T-helper 2 cell treated with Interferon-gamma antibody and Interleukin-4, amounts not matched to agents 5 μg/mL and 100 μg/mL, for 36 hours (primary cell): ENCODE results near the gene OBSCN.
A peak's percentile ranks its signal among the peaks of the same experiment; 100 is the strongest.

Experiments
- DNase-seq: peaks from one replicate; pipeline ENCODE4 v3.0.0; 2021; ENCODE audit warnings: low spot score
- H3K27ac Mint-ChIP-seq: one replicate; pipeline ENCODE4 v1.8.0; 2021; ENCODE audit warnings: mild to moderate bottlenecking, mixed read lengths
- H3K27me3 Mint-ChIP-seq: one replicate; pipeline ENCODE4 v1.8.0; 2021; ENCODE audit warnings: low read depth, mixed read lengths
- H3K36me3 Mint-ChIP-seq: one replicate; pipeline ENCODE4 v1.8.0; 2021; ENCODE audit warnings: low read depth, mixed read lengths
- H3K4me1 Mint-ChIP-seq: one replicate; pipeline ENCODE4 v1.8.0; 2021; ENCODE audit warnings: low read depth, mixed read lengths
- H3K4me3 Mint-ChIP-seq: one replicate; pipeline ENCODE4 v1.8.0; 2022; ENCODE audit warnings: mild to moderate bottlenecking, moderate library complexity, mixed read lengths
- H3K9me3 Mint-ChIP-seq: one replicate; pipeline ENCODE4 v1.8.0; 2021; ENCODE audit warnings: mixed read lengths

Gene OBSCN

DNA sequence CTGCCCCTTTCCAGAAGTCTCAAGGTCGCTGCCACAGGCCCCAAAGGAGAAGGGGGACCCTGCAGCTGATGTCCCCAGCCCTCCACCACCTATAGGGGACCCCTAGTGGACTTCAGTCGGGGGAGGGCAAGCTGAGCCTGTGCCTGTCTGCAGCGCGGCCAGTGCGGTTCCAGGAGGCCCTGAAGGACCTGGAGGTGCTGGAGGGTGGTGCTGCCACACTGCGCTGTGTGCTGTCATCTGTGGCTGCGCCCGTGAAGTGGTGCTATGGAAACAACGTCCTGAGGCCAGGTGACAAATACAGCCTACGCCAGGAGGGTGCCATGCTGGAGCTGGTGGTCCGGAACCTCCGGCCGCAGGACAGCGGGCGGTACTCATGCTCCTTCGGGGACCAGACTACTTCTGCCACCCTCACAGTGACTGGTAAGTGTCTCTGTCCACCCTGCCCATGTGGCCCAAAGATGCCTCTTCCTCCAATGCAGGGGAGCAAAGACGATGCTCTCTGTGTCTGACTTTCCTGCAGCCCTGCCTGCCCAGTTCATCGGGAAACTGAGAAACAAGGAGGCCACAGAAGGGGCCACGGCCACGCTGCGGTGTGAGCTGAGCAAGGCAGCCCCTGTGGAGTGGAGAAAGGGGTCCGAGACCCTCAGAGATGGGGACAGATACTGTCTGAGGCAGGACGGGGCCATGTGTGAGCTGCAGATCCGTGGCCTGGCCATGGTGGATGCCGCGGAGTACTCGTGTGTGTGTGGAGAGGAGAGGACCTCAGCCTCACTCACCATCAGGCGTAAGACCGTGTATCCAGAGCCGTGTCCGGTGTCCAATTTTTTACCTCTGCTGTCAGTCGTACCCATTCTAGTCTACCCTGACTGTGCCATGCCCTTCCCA lies 79.9 kb downstream of the OBSCN start:
- H3K4me1 Mint-ChIP-seq: peaks cover 4% of the 10 kb centered on the region
- H3K36me3 Mint-ChIP-seq: no peaks in the 10 kb centered on the region
- no peaks in the 10 kb centered on the region for H3K27me3 Mint-ChIP-seq
- no peaks in the 10 kb centered on the region for H3K9me3 Mint-ChIP-seq
- H3K4me3 Mint-ChIP-seq: no peak overlapping the region
- DNase-seq: no peak
- H3K27ac Mint-ChIP-seq: no peak overlapping the region

DNA sequence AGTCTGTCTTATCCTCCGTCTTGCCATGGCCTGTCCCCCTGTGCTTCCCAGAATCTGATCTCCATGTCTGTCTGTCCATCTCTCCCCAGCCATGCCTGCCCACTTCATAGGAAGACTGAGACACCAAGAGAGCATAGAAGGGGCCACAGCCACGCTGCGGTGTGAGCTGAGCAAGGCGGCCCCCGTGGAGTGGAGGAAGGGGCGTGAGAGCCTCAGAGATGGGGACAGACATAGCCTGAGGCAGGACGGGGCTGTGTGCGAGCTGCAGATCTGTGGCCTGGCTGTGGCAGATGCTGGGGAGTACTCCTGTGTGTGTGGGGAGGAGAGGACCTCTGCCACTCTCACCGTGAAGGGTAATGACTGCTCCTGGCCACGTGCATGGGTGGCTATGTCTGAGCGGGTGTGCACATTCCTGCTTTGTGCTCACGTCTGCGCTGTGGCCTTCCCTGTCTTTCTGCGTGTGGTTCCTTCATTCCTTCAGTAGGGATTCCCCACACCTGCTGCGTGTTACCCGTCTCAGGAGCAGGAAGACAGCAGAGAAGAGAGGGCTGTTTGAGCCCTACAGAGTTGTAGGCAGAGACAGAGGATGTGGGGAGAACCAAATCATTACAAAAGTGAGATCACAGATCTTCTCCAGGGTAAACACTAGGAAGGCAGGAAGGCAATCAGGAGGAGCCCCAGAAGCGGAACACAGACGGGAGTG lies 80.8 kb downstream of the OBSCN start:
- DNase-seq: no peak
- H3K9me3 Mint-ChIP-seq: no peaks in the 10 kb centered on the region
- H3K4me3 Mint-ChIP-seq: no peak overlapping the region
- no peaks in the 10 kb centered on the region for H3K27me3 Mint-ChIP-seq
- H3K4me1 Mint-ChIP-seq: peaks cover 4% of the 10 kb centered on the region
- peak overlapping the region; percentile 59 for H3K27ac Mint-ChIP-seq
- H3K36me3 Mint-ChIP-seq: no peaks in the 10 kb centered on the region

DNA sequence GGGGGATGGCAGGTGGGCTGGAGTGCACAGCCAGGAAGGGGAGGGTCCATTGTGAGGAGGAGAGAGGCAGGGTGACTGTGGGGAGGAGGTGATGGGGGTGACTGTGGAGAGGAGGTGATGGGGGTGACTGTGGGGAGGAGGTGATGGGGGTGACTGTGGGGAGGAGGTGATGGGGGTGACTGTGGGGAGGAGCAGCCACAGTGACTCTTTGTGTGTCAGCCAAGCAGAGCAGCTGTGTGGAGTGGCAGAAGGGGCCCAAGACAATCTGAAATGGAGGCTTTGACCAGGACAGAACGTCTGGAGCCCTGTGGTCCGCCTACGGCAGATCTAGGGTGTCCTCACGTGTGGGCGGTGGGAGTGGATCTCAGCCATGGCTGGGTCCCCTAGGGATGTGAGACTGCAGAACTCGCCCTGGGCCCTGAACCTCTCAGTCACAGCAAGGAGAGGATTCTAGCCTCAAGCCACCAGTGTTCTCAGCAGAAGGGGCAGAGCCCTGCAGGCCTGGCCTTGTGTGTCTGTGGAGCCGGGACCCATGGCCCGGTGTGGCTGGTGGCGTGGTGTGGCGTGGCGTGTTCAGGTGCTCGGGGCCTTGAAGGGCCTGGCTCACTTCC lies 81.5 kb downstream of the OBSCN start:
- no peaks in the 10 kb centered on the region for H3K27me3 Mint-ChIP-seq
- H3K9me3 Mint-ChIP-seq: no peaks in the 10 kb centered on the region
- no peak overlapping the region for H3K4me3 Mint-ChIP-seq
- H3K4me1 Mint-ChIP-seq: peaks cover 4% of the 10 kb centered on the region
- H3K27ac Mint-ChIP-seq: peak overlapping the region; percentile 59
- no peaks in the 10 kb centered on the region for H3K36me3 Mint-ChIP-seq
- DNase-seq: no peak

DNA sequence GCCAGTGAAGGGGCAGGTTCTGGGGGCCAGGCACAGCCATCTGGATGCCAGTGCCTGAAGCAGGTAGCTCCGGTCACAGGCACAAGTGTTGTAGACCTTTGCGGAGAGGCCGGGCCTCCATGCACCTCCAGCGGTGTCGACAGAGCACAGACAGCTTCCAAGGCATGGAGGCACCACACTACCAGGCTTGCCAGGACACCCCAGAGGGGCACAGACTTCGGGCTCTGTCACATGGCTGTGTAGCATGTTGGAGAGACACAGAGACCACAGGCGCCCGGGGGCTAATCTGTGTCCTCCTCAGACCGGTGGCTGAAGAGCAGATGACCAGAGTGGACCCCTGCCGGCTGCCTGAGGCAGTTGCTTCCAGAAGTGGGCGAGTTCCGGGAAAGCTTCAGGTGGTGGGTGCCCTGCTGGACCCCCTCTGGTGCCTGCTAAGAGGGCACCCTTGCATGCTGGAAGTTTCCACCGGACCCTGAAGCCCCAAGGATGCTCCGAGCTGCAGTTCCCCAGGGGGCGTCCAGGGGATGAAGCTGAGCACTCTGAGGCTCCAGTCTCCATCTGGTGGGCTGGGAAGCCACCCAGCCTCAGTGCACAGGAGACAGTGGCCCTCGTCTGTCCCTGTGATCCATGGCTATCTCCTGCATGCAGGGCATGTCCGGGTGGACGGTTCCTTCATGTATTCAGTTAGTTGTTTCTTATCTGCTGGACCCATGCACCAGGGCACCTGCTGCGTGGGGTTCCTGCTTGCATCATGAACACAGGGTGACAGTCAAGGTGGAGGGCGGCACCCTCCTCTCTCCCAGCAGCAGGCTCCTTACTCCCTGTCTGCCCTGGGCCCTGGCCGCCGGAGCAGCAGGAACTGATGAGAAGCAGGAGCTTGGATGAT lies 82.4 kb downstream of the OBSCN start:
- peaks cover 4% of the 10 kb centered on the region for H3K4me1 Mint-ChIP-seq
- H3K4me3 Mint-ChIP-seq: no peak overlapping the region
- H3K27ac Mint-ChIP-seq: no peak overlapping the region
- H3K9me3 Mint-ChIP-seq: no peaks in the 10 kb centered on the region
- H3K36me3 Mint-ChIP-seq: peaks cover 3% of the 10 kb centered on the region
- DNase-seq: no peak
- no peaks in the 10 kb centered on the region for H3K27me3 Mint-ChIP-seq

DNA sequence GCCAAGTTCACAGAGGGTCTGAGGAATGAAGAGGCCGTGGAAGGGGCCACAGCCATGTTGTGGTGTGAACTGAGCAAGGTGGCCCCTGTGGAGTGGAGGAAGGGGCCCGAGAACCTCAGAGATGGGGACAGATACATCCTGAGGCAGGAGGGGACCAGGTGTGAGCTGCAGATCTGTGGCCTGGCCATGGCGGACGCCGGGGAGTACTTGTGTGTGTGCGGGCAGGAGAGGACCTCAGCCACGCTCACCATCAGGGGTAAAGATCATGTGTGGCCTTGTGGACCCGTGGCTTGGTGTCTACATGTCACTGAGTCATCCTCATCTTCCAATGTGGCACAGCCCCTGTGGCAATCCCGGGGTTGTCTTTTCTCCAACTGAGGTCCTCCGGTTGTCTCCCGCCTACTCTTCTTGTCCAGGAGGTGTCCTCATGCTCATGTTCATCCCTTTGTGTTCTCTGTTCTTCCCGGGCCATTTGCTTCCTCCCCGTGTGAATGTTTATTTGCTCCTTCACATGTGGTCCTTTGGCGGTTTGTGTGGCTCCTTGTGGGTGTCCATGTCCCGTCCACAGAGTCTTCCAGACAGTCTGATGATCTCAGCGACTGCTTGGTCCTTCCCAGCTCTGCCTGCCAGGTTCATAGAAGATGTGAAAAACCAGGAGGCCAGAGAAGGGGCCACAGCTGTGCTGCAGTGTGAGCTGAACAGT lies 84.2 kb downstream of the OBSCN start:
- peaks cover 8% of the 10 kb centered on the region for H3K36me3 Mint-ChIP-seq
- no peak for DNase-seq
- no peak overlapping the region for H3K4me3 Mint-ChIP-seq
- H3K4me1 Mint-ChIP-seq: peaks cover 4% of the 10 kb centered on the region
- H3K27ac Mint-ChIP-seq: no peak overlapping the region
- peaks cover 2% of the 10 kb centered on the region for H3K9me3 Mint-ChIP-seq
- no peaks in the 10 kb centered on the region for H3K27me3 Mint-ChIP-seq

DNA sequence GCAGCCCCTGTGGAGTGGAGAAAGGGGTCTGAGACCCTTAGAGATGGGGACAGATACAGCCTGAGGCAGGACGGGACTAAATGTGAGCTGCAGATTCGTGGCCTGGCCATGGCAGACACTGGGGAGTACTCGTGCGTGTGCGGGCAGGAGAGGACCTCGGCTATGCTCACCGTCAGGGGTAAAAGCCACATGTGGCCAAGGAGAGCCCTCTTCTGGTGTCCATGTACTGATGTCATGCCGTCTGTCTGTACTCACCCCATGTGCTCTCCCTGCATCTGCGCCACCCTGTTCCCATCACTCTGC lies 84.7 kb downstream of the OBSCN start:
- Mint-ChIP-seq H3K4me1 (peaks cover 4% of the 10 kb centered on the region), H3K27ac (no peak overlapping the region), H3K4me3 (no peak overlapping the region), H3K27me3 (no peaks in the 10 kb centered on the region), H3K36me3 (peaks cover 10% of the 10 kb centered on the region), H3K9me3 (peaks cover 7% of the 10 kb centered on the region)
- no peak for DNase-seq

DNA sequence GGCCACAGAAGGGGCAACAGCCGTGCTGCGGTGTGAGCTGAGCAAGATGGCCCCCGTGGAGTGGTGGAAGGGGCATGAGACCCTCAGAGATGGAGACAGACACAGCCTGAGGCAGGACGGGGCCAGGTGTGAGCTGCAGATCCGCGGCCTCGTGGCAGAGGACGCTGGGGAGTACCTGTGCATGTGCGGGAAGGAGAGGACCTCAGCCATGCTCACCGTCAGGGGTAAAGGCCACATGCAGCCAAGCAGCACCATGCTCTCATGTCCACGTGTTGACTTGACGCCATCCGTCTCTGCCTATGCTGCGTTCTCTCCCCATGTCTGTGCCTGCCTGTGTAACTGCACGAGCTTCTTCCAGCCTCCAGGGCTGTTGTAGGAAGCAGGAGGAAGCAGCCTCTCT lies 85.5 kb downstream of the OBSCN start:
- peaks cover 4% of the 10 kb centered on the region for H3K4me1 Mint-ChIP-seq

DNA sequence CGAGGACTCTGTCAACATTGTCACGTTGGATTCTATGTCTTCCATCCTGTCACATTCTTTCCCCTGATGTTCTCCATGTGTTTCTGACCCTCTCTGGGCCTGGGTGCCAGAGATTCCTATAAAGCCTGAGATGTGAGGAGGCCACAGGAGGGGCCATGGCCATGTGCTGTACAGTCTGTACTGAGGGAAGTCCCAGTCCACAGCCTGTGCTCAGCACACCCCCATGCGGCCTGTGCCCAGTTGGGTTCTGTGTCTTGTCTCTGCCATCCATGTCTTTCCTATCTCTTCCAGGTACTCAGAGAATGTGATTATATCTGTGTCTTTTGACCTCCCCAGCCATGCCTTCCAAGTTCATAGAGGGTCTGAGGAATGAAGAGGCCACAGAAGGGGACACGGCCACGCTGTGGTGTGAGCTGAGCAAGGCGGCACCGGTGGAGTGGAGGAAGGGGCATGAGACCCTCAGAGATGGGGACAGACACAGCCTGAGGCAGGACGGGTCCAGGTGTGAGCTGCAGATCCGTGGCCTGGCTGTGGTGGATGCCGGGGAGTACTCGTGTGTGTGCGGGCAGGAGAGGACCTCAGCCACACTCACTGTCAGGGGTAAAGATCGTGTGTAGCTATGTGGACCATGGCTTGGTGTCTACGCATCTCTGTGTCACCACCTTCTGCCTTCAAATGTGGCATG lies 86.1 kb downstream of the OBSCN start:
- peaks cover 9% of the 10 kb centered on the region for H3K9me3 Mint-ChIP-seq
- peaks cover under 1% of the 10 kb centered on the region for H3K4me1 Mint-ChIP-seq
- no peak overlapping the region for H3K27ac Mint-ChIP-seq
- H3K27me3 Mint-ChIP-seq: no peaks in the 10 kb centered on the region
- DNase-seq: no peak
- no peak overlapping the region for H3K4me3 Mint-ChIP-seq
- H3K36me3 Mint-ChIP-seq: peaks cover 11% of the 10 kb centered on the region

More for the DNA sequence above, 85.5 kb downstream of the OBSCN start:
- Mint-ChIP-seq H3K27me3 (no peaks in the 10 kb centered on the region), H3K36me3 (peaks cover 10% of the 10 kb centered on the region), H3K9me3 (peaks cover 9% of the 10 kb centered on the region), H3K4me3 (no peak overlapping the region), H3K27ac (no peak overlapping the region)
- no peak for DNase-seq

DNA sequence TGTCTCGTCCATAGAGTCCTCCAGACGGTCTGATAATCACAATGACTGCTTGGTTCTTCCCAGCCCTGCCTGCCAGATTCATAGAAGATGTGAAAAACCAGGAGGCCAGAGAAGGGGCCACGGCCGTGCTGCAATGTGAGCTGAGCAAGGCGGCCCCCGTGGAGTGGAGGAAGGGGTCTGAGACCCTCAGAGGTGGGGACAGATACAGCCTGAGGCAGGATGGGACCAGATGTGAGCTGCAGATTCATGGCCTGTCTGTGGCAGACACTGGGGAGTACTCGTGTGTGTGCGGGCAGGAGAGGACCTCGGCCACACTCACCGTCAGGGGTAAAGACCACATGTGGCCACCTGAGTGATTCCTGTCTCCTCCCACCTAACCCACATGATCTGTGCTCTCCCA lies 86.9 kb downstream of the OBSCN start:
- no peak overlapping the region for H3K27ac Mint-ChIP-seq
- no peak overlapping the region for H3K4me3 Mint-ChIP-seq
- H3K4me1 Mint-ChIP-seq: no peaks in the 10 kb centered on the region
- peaks cover 14% of the 10 kb centered on the region for H3K36me3 Mint-ChIP-seq
- H3K27me3 Mint-ChIP-seq: no peaks in the 10 kb centered on the region
- H3K9me3 Mint-ChIP-seq: peaks cover 11% of the 10 kb centered on the region
- DNase-seq: no peak

DNA sequence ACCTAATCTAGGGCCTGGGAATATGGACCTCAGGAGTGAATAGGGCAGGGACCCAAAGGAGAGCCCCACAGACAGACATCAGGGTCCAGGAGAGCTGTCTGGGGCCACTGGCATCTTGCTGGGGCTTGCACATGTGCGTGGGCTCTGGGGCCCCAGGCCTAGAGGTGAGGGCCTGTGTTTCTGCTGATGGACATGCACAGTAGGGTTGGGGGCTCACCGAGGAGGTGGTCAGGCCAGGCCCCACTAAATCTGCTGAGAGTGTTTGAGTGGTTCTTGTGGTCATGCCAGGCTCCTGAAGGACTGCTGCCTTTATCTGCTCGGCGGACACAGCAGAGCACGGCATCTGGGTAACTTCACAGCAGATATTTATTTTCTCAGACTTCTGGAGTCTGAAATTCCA lies 87.4 kb downstream of the OBSCN start:
- Mint-ChIP-seq H3K27me3 (no peaks in the 10 kb centered on the region), H3K4me1 (no peaks in the 10 kb centered on the region), H3K36me3 (peaks cover 17% of the 10 kb centered on the region), H3K27ac (no peak overlapping the region), H3K4me3 (no peak overlapping the region), H3K9me3 (peaks cover 16% of the 10 kb centered on the region)
- no peak for DNase-seq

DNA sequence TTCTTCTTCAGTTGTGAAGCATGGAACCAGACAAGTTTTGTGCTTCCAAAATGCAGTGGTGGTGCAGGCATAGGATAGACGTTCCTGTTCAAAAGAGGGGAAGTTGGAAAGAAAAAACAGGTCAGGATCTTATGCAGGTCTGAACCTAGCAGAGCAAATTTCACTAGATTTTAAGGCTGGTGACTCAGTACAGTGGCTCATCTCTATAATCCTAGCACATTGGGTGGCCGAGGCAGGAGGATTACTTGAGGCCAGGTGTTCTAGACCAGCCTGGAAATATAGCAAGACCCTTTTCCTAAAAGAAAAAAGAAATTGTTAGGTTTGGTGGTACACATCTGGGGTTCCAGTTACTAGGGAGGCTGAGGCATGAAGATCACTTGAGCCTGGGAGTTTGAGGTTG lies 88.1 kb downstream of the OBSCN start:
- H3K9me3 Mint-ChIP-seq: peaks cover 22% of the 10 kb centered on the region
- no peak overlapping the region for H3K4me3 Mint-ChIP-seq
- no peak for DNase-seq
- no peaks in the 10 kb centered on the region for H3K27me3 Mint-ChIP-seq
- H3K4me1 Mint-ChIP-seq: no peaks in the 10 kb centered on the region
- no peak overlapping the region for H3K27ac Mint-ChIP-seq
- H3K36me3 Mint-ChIP-seq: peaks cover 22% of the 10 kb centered on the region

DNA sequence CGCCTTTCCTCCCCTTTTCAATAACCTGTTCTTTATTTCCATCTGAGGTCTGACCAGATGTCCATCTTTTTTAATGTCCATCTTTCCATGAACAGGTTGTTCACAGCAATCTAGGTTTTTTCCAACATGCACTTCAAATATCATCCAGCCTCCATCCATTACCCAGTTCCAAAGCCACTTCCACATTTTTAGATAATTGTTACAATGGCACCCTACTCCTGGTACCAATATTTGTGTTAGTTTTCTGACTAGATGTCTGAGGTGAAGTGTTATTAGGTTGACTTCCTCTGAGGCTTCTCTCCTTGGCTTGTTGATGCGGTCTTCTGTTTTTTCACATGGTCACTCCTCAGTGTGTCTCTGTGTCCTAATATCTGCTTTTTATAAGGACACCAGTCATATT lies 89.4 kb downstream of the OBSCN start:
- Mint-ChIP-seq H3K27me3 (no peaks in the 10 kb centered on the region), H3K36me3 (peaks cover 30% of the 10 kb centered on the region), H3K27ac (no peak overlapping the region)

DNA sequence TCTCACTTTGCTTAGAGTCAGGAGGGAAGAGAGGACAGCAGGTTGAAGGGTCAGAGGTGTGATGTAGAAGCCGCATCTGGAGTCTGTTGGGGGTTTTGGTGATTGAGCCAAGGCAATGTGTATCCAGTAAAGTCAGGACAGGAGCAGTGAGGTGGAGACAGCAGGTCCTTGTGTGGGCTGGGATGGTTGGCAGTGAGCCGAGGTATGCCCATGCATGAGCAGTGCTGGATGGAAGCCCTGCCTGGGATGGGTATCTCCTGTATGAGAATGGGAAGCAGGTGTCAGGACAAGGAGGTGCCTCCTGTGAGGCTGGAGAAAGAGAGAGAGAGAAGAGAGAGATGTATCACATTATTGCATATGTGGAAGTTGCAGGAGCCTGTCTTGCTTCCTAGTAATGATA lies 90.0 kb downstream of the OBSCN start:
- Mint-ChIP-seq H3K36me3 (peaks cover 34% of the 10 kb centered on the region), H3K9me3 (peaks cover 41% of the 10 kb centered on the region), H3K4me3 (no peak overlapping the region), H3K4me1 (no peaks in the 10 kb centered on the region), H3K27me3 (no peaks in the 10 kb centered on the region), H3K27ac (no peak overlapping the region)
- no peak for DNase-seq

More for the DNA sequence above, 89.4 kb downstream of the OBSCN start:
- Mint-ChIP-seq H3K4me3 (no peak overlapping the region), H3K4me1 (no peaks in the 10 kb centered on the region), H3K9me3 (peaks cover 35% of the 10 kb centered on the region)
- no peak for DNase-seq
